Tibial nerve (tissue), 4 donors: Measurements from ENCODE around the gene OCA2. TPM values are rescaled to one million over a fixed set of nuclear protein-coding genes. Genes with fewer than 3 reads are reported as not detected.

ENCODE experiments used
- DNase-seq, 2 donors: peaks; one replicate each; pipeline ENCODE4 v3.0.0-alpha.2; 2019; ENCODE audit warnings: low spot score in 2 of 2
- H3K27ac ChIP-seq, 4 donors: fragments of 200-600 bp; sonication (generic) in 3 of 4; one replicate each; pipeline ENCODE4 v1.5.1; 2017 to 2019; ENCODE audit warnings: mild to moderate bottlenecking in 1 of 4
- H3K27me3 ChIP-seq, 2 donors: fragments of 200-600 bp; sonication (generic) in 1 of 2; one replicate each; pipeline versions ENCODE4 v1.5.1 to v1.6.0; 2017 to 2019
- H3K36me3 ChIP-seq, 3 donors: fragments of 200-600 bp; sonication (generic); one replicate each; pipeline ENCODE4 v1.5.1; 2018 to 2019
- H3K4me1 ChIP-seq, 4 donors: fragments of 200-600 bp; sonication (generic) in 3 of 4; one replicate each; pipeline ENCODE4 v1.5.1; 2017 to 2019
- H3K4me3 ChIP-seq, 4 donors: fragments of 200-600 bp; sonication (generic) in 3 of 4; one replicate each; pipeline ENCODE4 v1.5.1; 2017 to 2019; ENCODE audit warnings: mild to moderate bottlenecking in 1 of 4, moderate library complexity in 1 of 4
- H3K9me3 ChIP-seq, 4 donors: fragments of 200-600 bp; sonication (generic) in 3 of 4; one replicate each; pipeline ENCODE4 v1.5.1; 2017 to 2019
- EP300 ChIP-seq, 2 donors: sonication (generic); formaldehyde crosslinking; IDR thresholded peaks; one replicate each; pipeline ENCODE4 v1.6.1; 2017; ENCODE audit warnings: antibody characterized with exemption in 2 of 2, mild to moderate bottlenecking in 1 of 2
- POLR2A ChIP-seq, 2 donors: fragments of 450-650 bp; IDR thresholded peaks; one replicate each; pipeline ENCODE4 v1.6.1; 2017; ENCODE audit warnings: antibody characterized with exemption in 2 of 2, mild to moderate bottlenecking in 2 of 2, moderate library complexity in 2 of 2
- WGBS, 2 donors: methylation state at CpG; one replicate each; pipeline ENCODE4 v1.1.5; 2018; 5-methylcytosine and 5-hydroxymethylcytosine counted together
- total RNA-seq, 4 donors: library from RNA; depleted of rRNA; stranded (reverse); fragments of >200 nt; gene quantifications; one replicate each; pipeline ENCODE4 v1.1.0, GENCODE V29; 2016
- TF ChIP-seq, protein P1 (sequence below), 5 experiments: fragments of 200-600 bp in 3 of 5; fragments of 450-650 bp in 2 of 5; sonication (generic) in 3 of 5; IDR thresholded peaks; one replicate each; pipeline ENCODE4 v1.5.1; 2016 to 2019; ENCODE audit warnings: antibody characterized with exemption in 5 of 5, mild to moderate bottlenecking in 3 of 5, moderate library complexity in 2 of 5

Gene OCA2
- total RNA-seq, 4 donors from 2014 or later: 2.7 to 19.7 (median 6.5) TPM; not detected in 1

DNA sequence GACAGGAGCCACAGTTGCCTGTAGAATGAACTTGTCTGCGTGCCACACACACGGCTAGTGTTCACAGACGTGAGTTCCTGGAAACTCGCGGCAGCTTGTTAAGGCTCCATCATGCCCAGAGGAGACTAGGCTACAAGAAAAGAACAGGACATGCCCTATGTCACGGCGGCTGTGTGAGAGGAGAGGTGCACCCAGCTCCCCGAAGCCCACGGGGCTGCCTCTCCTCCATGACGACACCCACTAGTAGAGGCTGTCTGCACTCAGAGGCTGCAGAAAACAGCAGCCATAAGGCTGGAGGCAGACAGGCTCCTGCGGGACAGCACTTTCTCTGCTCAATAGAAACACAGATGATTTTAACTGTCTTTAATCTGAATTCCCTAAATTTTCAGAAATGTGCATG is 19.0 kb upstream of the OCA2 start:
- Histone ChIP-seq H3K4me1 (no peaks in the 10 kb centered on the region), H3K27me3 (no peaks in the 10 kb centered on the region), H3K4me3 (no peak overlapping the region), H3K9me3 (no peaks in the 10 kb centered on the region), H3K27ac (no peak overlapping the region), H3K36me3 (peaks cover 3 to 100% (median 30%) of the 10 kb centered on the region in 3 donors)
- DNase-seq: no peak
- TF ChIP-seq EP300 (IDR thresholded peaks at IDR 0.05) (no peak), POLR2A (IDR thresholded peaks at IDR 0.05) (no peak)
- TF ChIP-seq, protein P1, sequence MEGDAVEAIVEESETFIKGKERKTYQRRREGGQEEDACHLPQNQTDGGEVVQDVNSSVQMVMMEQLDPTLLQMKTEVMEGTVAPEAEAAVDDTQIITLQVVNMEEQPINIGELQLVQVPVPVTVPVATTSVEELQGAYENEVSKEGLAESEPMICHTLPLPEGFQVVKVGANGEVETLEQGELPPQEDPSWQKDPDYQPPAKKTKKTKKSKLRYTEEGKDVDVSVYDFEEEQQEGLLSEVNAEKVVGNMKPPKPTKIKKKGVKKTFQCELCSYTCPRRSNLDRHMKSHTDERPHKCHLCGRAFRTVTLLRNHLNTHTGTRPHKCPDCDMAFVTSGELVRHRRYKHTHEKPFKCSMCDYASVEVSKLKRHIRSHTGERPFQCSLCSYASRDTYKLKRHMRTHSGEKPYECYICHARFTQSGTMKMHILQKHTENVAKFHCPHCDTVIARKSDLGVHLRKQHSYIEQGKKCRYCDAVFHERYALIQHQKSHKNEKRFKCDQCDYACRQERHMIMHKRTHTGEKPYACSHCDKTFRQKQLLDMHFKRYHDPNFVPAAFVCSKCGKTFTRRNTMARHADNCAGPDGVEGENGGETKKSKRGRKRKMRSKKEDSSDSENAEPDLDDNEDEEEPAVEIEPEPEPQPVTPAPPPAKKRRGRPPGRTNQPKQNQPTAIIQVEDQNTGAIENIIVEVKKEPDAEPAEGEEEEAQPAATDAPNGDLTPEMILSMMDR (IDR thresholded peaks at IDR 0.05): no peak
- WGBS, 2 donors: 88 to 91% methylated on average over 11 of the region's 11 CpGs

DNA sequence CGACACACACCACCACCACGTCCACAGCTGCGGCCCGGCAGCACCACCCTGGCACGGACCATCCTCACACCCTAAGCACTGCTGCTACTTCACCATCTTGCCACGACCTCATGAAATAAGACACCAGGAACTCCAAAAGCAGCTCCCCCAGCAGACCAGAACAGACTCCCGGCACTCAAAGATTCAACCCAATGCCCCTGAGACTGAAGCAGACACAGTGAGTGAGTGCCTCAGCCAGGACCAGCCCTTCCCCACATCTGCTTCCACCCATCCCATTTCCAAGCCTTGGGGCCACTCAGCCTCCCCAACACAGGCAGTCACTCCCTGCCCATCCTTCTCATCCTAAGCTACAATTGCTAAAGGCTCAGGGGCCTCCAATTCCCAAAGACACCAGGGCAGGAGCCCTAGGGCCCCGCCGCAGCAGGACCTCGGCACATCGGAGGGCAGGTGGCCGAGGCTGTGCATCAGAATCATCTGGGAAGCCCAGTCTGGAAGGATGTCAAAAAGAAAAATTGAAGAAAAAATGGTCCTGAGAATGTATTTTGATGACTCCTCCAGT is 18.4 kb upstream of the OCA2 start:
- Histone ChIP-seq H3K9me3 (no peaks in the 10 kb centered on the region), H3K4me1 (no peaks in the 10 kb centered on the region), H3K4me3 (no peak overlapping the region), H3K27me3 (no peaks in the 10 kb centered on the region), H3K27ac (no peak overlapping the region), H3K36me3 (peaks cover 3 to 100% (median 32%) of the 10 kb centered on the region in 3 donors)
- no peak for TF ChIP-seq EP300 (IDR thresholded peaks at IDR 0.05)
- TF ChIP-seq, protein P1 (IDR thresholded peaks at IDR 0.05): no peak
- no peak for TF ChIP-seq POLR2A (IDR thresholded peaks at IDR 0.05)
- WGBS, 2 donors: 91 to 93% methylated on average over 12 of the region's 12 CpGs
- DNase-seq: no peak

DNA sequence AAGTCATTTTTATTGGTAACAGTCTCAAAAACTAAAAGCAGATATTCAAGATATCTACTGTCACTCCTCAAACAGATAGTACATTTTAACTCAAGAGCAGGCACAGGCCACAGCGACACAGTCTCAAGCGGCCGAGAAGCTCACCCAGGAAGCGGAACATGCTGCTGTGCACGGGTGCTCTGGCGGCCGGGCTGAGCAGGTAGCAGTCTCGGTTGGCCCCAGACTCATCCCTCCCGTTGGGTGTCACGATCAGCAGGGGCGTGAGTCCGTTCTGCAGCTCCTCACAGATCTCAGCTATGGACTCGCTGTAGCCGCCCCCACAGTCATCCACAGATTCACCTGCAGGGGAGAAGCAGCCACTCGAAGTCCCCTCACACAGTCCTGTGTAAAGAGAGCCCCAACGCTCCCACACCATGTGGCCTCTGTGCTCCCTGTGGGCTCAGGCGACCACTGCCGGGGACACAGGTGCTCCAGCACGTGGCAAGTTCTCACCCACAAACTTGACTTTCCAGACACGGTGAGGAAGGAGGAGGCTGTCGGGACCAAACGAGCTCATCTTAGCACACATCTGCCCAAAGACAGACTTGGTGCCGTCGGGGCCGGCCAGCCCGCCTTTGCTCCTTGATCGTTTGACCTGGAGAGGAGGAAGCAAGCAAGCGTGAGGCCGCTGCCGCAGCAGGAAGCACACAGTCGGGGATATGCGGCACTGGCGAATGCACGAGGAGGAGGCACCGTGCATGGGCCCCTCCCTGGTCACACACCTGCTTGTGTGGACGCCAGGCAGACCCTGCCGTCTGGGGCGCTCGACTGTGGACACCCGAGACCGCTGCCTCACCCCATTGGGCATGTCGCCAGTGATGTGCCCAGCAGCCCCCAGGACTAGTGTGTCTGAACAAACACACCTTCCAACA is 17.7 kb upstream of the OCA2 start:
- H3K27ac ChIP-seq: no peak overlapping the region
- no peak for TF ChIP-seq POLR2A (IDR thresholded peaks at IDR 0.05)
- TF ChIP-seq, protein P1 (IDR thresholded peaks at IDR 0.05): no peak
- TF ChIP-seq EP300 (IDR thresholded peaks at IDR 0.05): no peak
- no peaks in the 10 kb centered on the region for H3K9me3 ChIP-seq
- H3K36me3 ChIP-seq: peaks cover 3 to 100% (median 36%) of the 10 kb centered on the region in 3 donors
- no peak for DNase-seq
- H3K27me3 ChIP-seq: no peaks in the 10 kb centered on the region
- WGBS, 2 donors: 90 to 94% methylated on average over 41 to 42 of the region's 42 CpGs
- no peak overlapping the region for H3K4me3 ChIP-seq
- no peaks in the 10 kb centered on the region for H3K4me1 ChIP-seq

DNA sequence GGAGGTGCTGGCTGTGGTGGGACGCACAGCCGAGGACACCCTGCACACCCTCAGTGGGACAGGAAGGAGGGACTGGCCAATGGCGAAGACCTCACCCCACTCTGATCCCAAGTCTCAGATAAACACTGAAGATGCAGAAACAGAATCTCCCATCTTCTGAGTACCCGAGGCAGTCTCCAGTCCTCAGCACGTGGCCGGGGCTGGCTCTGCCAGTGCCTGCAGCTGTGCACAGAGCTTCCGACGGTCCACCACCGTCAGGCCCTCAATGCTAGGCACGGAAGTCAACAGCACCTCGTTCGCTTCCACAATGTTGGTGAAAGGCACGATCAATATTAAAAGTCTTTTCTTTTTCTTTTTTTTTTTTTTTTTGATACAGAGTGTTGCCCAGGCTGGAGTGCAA is 16.8 kb upstream of the OCA2 start:
- Histone ChIP-seq H3K9me3 (no peaks in the 10 kb centered on the region), H3K4me3 (no peak overlapping the region), H3K4me1 (no peaks in the 10 kb centered on the region), H3K27me3 (no peaks in the 10 kb centered on the region), H3K27ac (no peak overlapping the region), H3K36me3 (peaks cover 3 to 100% (median 29%) of the 10 kb centered on the region in 3 donors)
- 87 to 88% methylated on average over 13 of the region's 13 CpGs for WGBS, 2 donors
- DNase-seq: no peak
- no peak for TF ChIP-seq EP300 (IDR thresholded peaks at IDR 0.05)

DNA sequence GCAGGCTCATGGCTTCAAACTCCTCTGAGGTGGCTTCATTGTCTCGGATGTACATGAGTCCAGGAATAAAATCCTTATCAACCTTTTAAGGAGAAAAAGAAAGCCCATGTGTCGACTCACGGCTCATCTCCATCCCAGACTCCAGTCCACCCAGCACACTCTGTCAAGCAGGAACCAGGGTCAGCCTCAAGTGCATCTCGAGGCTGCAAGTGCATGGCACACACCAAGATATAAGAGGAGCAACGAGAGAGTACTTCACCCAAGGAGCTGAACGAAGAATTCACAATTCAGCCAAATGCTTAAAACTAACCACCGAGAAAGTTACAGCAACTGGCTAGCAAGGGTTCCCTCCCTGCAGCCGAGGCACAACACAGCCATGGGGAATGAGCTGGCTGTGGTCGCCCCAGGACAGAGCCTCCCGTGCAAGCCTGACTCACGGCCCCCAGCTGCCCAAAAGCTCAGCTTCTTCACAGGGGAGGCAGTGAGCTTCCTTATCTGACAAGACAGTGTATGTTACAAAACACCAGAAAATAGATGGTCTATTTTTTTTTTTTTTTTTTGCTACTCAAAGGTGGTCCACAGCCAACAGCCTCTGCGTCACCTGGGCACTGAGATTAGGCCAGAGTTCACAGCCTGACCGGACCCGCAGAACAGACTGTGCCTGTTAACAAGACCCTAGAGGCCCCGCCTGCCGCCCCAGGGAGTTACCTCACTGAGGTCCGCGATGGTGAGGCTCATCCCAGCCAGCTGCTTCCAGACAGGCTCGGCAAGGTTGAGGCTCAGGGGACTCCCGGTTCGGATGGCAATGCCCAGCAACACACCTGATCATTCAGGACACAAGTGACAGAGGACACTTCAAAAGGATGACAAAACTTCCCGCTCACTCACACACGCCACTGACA is 15.9 kb upstream of the OCA2 start:
- WGBS, 2 donors: 90% methylated on average over 23 of the region's 23 CpGs
- TF ChIP-seq EP300 (IDR thresholded peaks at IDR 0.05): no peak
- TF ChIP-seq, protein P1 (IDR thresholded peaks at IDR 0.05): no peak
- no peak for TF ChIP-seq POLR2A (IDR thresholded peaks at IDR 0.05)
- no peak for DNase-seq
- no peak overlapping the region for H3K27ac ChIP-seq
- H3K27me3 ChIP-seq: no peaks in the 10 kb centered on the region
- H3K4me3 ChIP-seq: no peak overlapping the region
- H3K9me3 ChIP-seq: no peaks in the 10 kb centered on the region
- H3K4me1 ChIP-seq: no peaks in the 10 kb centered on the region
- peaks cover 3 to 91% (median 29%) of the 10 kb centered on the region in 3 donors for H3K36me3 ChIP-seq
